Ammon's horn (tissue), 1 donor: Measurements from ENCODE around the gene DUSP8.
"Not testable (repeated sequence)": the region's sequence is repeated elsewhere in the genome, so short reads cannot be mapped to it uniquely, and the experiment has no call there.

Source experiments
- DNase-seq: peaks from one replicate; pipeline ENCODE4 v3.0.0-alpha.2; 2016; ENCODE audit warnings: low spot score

The DUSP8 gene

GRCh38 chr11:1572197-1573076 lies at the start of gene DUSP8:
DUSP8 (minus strand) TSS chr11:1572271; CDS start chr11:1565826, 6,445 bp downstream.
- peak; percentile 93 for DNase-seq

GRCh38 chr11:1619449-1619848 lies 47.4 kb upstream of the DUSP8 start:
- DNase-seq, result no peak

GRCh38 chr11:1618231-1618630 lies 46.2 kb upstream of the DUSP8 start:
- no peak for DNase-seq

- DNase-seq, result no peak
Observed at GRCh38 chr11:1608363-1608762, 36.3 kb upstream of the DUSP8 start, which contains the start of gene KRTAP5-3. KRTAP5-3 (minus strand) TSS chr11:1608463; CDS start chr11:1608385, 78 bp downstream.

- DNase-seq, result not testable (repeated sequence)
Observed at GRCh38 chr11:1607901-1608300, 35.8 kb upstream of the DUSP8 start.

GRCh38 chr11:1607156-1607845 lies 35.2 kb upstream of the DUSP8 start:
- not testable (repeated sequence) for DNase-seq

- DNase-seq, result not testable (repeated sequence)
Observed at GRCh38 chr11:1605923-1606322, 33.9 kb upstream of the DUSP8 start.

- no peak for DNase-seq
Observed at GRCh38 chr11:1604711-1605110, 32.6 kb upstream of the DUSP8 start.

- no peak for DNase-seq
Observed at GRCh38 chr11:1604181-1604580, 32.1 kb upstream of the DUSP8 start.

GRCh38 chr11:1603629-1604028 lies 31.6 kb upstream of the DUSP8 start:
- no peak for DNase-seq

GRCh38 chr11:1601663-1602062 lies 29.6 kb upstream of the DUSP8 start:
- not testable (repeated sequence) for DNase-seq

GRCh38 chr11:1600626-1601025 lies 28.6 kb upstream of the DUSP8 start:
- DNase-seq, result peak; percentile 43

GRCh38 chr11:1598816-1599215 lies 26.7 kb upstream of the DUSP8 start:
- no peak for DNase-seq

- DNase-seq, result not testable (repeated sequence)
Observed at GRCh38 chr11:1598406-1598805, 26.3 kb upstream of the DUSP8 start.

GRCh38 chr11:1597994-1598380 lies 25.9 kb upstream of the DUSP8 start, which contains the start of gene KRTAP5-2:
KRTAP5-2 (minus strand) TSS chr11:1598294; CDS start chr11:1598250, 44 bp downstream.
- DNase-seq, result no peak

GRCh38 chr11:1597331-1597993 lies 25.4 kb upstream of the DUSP8 start:
- DNase-seq, result no peak

- DNase-seq, result not testable (repeated sequence)
Observed at GRCh38 chr11:1596576-1597121, 24.6 kb upstream of the DUSP8 start.

GRCh38 chr11:1595994-1596575 lies 24.0 kb upstream of the DUSP8 start:
- not testable (repeated sequence) for DNase-seq

GRCh38 chr11:1592628-1593027 lies 20.6 kb upstream of the DUSP8 start:
- no peak for DNase-seq

- DNase-seq, result no peak
Observed at GRCh38 chr11:1589996-1590395, 17.9 kb upstream of the DUSP8 start.

- DNase-seq, result not testable (repeated sequence)
Observed at GRCh38 chr11:1589191-1589963, 17.3 kb upstream of the DUSP8 start.
